Caki2 (cell line): ENCODE results near the gene ADAM10. TPM values are rescaled to one million over a fixed set of nuclear protein-coding genes. Genes with fewer than 3 reads are reported as not detected.

Experiments used
- DNase-seq: peaks from one replicate; pipeline ENCODE4 v3.0.0-alpha.2; 2015; ENCODE audit warnings: low read depth
- in situ Hi-C: cut with HindIII; loops from 2 replicates; pipeline ENCODE4 v1.10.0; 2016; ENCODE audit warnings: low sequenced_read_pairs, low pct_unique_long_range_greater_than_20kb, mixed read lengths
- total RNA-seq: library from RNA; depleted of rRNA; stranded (reverse); fragments of >200 nt; shearing (Covaris generic); gene quantifications from 2 replicates; pipeline ENCODE4 v1.2.3, GENCODE V29; 2014; ENCODE audit warnings: low replicate concordance

Gene ADAM10
- total RNA-seq, 1 experiment from 2014 or later, result 180 TPM

DNA sequence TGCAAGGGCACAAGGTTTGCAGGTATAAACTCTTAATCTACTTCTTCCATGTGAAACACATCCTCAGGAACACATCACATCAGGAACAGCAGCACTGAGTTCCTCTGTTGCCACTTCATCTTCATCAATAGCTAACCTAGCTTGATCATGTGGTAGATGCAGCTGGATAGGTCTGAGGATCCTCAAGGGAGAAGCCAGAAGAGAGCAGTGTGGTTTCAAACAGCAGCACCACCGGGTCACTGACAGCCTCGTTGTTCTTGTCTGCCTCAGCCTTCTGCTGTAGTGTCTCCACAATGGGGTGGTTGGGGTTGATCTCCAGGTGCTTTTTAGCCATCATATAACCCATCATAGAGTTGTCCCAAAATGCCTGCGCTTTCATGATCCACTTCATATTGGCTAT is 58.8 kb downstream of the ADAM10 start:
- in situ Hi-C loops, result no loop called here

DNA sequence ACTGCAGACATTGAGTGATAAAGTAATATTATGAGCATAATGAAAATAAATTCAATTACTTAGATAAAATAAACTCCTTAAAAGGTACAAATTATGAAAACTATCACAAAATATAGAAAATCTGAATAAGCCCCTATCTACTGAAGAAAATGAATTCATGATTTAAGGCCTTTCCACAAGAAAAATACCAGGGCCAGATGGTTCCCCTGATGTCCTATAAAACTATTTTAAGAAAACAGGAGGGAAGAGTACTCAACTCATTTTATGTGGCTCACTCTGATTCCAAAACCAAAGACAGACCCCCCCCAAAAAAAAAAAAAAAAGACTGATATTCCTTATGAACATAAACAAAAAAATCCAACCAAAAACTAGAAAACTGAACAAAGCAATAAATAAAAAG is 59.9 kb downstream of the ADAM10 start:
- in situ Hi-C loops, result no loop called here
- no peak for DNase-seq

More for the DNA sequence above, 58.8 kb downstream of the ADAM10 start:
- DNase-seq, result no peak

DNA sequence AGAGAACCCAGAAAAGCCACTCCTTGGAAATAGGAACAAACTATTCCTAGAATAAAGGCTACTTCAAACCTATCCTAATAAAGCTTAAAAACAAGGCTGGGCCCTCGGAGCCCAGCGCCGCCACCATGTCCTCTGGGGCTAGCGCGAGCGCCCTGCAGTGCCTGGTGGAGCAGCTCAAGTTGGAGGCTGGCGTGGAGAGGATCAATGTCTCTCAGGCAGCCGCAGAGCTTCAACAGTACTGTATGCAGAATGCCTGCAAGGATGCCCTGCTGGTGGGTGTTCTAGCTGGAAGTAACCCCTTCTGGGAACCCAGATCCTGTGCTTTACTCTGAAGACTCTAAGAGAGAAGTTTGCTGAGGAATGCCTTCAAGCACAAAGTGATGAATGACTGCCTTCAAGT is 63.2 kb downstream of the ADAM10 start:
- in situ Hi-C loops, result no loop called here
- DNase-seq, result no peak

DNA sequence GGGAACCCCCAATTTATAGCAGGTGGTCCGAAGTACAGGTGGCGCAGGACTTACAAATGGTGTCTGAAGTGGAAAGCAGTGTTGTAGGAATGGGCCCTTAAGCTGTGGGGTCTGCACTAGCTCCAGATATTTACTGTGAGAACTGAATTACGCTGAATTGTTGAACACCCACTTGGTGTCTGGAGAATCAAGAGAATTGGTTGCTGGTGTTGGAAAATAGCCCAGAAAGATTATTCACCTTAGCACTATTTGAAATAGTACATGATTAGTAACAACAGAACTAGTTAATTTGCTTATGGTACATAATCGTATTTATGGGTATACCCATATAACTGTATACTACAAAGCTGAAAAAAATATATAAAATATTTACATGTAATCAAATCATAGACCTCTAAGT is 64.8 kb downstream of the ADAM10 start:
- DNase-seq, result no peak
- in situ Hi-C loops, result no loop called here

DNA sequence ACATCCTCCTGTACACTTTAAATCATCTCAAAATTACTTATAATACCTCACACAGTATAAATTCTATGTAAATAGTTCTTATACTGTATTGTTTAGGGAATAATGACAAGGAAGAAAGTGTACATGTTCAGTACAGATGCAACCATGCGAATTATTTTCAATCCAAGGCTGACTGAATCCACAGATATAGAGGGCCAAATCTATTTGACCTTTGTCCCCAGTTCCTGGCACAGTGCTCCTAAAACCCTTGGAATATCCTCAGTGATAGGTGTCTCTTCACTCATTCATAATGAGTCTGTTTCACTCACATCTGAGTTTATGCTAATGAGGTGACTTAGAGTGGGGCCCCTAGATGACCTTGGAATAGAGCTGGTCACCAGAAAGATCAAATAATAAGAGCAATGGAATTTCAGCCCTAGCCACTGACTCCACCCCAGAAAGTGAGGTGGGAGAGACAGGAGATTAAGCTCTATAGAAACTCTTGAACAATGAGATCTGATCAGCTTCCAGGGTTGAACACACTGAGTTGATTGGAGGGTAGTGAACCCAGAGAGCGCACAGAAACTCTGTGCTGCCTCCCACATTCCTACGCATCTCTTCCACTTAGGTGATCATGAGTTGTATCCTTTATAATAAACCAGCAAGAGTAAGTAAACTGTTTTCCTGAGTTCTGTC is 65.3 kb downstream of the ADAM10 start:
- in situ Hi-C loops, result no loop called here
- no peak for DNase-seq

DNA sequence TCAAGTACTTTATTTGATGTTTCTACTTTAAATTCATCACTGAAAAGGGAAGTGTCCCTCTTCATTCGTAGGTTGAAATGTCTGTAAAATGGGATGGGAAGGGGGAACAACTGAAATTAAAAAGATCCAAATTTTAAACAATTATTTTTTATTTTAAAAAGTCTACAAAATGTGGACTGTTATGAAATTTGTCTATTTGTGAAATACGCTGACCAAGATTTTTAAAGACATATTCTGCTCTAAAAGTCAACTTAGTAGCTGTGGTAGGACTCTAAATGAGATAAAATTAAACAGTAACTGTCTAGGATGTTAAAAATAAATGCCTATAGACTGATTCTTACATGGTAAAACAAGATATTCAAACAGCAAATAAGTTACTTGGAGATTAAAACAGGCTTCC is 67.3 kb downstream of the ADAM10 start:
- no peak for DNase-seq
- in situ Hi-C loops, result no loop called here

DNA sequence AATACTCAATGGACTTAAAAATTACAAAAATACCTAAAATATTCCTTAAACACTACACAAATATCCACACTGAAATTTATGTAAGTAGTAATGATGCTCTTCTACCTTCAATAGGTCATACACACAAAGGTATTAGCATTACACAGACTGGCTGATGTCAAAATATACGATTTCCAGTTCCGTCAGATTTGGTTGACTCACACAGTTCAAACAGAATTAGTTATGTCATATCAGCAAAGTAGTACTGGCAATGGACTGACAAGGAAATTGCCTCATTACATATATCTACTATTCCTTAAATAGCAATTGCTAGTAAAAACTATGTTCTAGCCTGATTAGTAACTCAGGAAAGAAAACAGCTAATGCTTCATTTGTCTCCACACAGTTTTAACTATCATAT is 70.8 kb downstream of the ADAM10 start:
- DNase-seq, result no peak
- in situ Hi-C loops, result no loop called here

DNA sequence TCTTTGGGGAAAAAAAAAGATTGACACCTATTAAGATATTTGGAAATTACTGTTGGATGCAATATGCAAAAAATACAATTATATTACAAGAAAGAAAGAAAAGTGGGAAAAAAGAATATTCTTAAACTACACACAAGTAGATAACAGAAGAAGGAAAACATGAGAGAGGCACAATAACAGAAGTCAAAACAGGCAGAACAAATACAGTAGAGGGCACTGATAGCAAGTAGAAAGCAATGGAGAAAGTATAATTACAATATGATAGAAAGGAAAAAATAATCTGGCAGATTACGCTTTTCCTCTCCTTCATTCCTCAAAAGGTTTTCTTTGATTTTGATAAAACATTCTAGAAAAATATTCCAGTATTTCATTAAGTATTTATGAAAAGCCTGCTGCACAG is 72.1 kb downstream of the ADAM10 start:
- no peak for DNase-seq
- in situ Hi-C loops, result no loop called here

DNA sequence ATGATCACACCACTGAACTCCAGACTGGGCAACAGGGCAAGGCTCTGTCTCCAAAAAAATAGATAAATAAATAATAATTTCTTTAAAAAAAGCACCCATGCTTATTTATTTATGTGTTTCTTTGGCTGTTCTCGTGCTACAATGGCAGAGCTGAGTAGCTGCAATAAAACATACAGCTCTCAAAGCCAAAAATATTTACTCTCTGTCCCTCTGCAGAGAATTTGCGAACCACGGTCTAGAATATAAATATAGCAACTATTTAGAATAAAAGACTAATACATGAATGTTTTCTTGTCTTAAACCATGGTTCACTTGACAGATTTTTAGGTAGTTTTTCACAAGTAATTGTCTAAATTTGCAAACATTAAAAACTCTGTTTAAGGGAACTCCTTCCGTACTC is 72.7 kb downstream of the ADAM10 start:
- no peak for DNase-seq
- in situ Hi-C loops, result no loop called here

DNA sequence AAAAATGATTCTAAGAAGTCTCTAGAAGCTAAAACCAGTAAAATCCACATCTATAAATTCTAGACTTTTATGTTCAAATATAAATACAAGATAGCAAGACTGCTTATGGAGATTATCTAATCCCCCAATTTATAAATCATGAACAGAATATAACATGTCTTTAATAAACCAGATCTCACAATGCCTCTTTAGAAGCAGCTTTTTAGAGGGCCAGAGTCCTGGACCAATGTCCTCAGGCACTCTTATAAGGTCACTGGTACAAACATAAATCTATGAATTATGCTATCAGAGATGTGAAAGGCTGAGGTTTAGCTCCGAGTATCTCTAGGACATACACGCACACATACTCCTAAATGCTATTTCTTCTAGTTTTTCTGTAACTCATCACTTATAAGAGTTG is 78.3 kb downstream of the ADAM10 start:
- no peak for DNase-seq
- in situ Hi-C loops, result no loop called here

DNA sequence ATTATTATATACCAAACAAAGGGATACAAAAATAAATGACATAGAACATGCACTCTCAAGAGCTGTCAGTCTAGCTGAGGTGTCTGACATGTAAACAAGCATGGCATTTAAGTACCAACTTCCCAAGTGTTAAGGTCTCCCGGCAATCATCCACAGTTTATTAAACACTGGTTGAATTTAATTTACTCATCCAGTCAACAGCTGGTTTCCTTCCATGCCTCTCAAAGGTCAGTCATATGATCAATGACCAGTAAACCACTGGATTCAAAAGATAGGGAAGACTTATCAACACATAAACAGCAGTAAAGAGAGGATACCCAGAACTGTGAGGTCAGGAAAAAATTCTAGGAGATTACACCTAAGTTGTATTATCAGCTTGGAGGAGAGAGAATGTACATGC is 80.4 kb downstream of the ADAM10 start:
- in situ Hi-C loops, result no loop called here
- no peak for DNase-seq

DNA sequence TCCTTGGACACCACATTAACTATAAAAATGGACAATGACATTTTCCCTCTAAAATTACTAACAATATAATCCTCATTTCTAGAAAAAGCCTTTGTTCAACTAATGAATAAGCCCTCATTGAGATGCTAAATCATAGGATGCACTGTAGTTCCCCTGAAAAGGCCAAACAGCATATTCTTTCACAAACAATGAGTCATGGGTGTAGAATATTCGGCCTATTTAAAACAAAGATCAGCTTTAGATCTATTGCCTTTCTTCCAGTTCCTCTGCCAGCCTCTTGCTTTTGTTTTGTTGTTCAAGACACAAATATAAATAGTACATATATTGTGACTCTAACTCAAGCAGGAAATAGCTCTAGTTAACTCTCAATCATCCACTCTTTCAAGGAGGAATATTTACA is 82.5 kb downstream of the ADAM10 start:
- no peak for DNase-seq
- in situ Hi-C loops, result no loop called here

DNA sequence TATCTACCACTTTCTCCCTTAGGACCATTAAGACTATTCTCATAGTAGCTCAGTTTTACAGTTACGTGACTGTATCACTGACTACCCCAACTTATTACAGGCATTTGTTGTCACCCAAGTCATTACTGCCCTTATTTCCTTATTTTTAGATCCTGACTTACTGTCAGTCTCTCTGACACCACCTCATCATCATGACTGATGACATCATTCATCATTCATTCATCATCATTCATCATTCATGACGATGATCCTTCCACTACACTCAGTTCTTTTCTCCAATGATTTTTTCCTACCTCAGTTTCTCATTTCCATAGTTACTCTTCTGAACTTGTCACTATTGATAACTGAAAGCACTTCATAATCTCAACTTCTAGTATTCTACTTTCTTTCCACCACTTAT is 83.8 kb downstream of the ADAM10 start:
- no peak for DNase-seq
- in situ Hi-C loops, result no loop called here

DNA sequence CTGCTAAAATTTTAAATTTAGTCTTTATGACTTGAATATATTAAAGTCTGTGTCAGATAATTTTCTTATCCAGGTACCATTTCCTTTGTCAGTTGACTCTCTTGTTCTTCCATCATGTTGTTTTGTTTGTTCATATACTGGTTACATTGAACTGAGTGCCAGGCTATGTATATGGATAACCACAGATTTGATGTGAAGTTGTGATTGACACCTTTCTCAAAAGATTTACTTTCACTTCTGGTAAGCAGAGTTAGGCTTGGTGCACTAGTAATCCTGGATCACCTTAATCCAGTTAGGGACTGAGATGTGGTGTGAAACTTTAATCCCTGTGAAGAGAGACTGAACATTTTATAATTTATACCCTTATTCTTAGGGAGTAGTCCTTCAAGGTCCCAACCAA is 99.4 kb downstream of the ADAM10 start:
- in situ Hi-C loops, result no loop called here
- DNase-seq, result no peak

DNA sequence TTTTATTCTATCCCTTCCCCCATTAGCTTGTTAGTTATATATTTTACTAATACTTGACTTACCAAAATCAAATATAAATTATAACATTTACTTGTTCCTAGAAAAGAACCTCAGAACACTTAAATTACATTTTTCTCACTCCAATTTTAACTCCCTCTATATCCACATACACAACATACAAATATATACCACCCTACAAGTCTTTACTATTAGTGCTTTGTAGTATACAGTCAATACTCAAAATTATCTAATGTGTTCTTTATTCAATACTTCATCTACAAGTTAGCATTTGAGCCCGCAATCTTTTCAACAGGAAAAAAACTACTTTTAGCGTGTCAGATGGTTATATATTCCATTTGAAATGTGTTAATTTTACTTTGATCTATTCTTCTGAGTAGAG is 100.3 kb downstream of the ADAM10 start:
- DNase-seq, result no peak
- in situ Hi-C loops, result no loop called here

DNA sequence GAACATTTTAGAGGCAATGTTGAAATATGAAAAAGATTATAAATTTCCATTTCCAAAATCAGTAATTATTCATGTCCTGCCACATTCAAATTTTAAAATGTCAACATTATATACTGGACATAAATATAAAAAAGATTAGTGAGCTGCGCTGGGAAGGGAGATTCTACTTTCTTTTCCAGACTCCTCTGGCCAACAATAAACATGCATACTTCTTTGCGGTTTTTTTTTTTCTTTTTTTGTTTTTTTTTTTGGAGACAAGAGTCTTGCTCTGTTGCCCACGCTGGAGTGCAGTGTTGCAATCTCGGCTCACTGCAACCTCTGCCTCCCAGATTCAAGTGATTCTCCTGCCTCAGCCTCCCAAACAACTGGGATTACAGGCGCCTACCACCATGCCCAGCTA is 105.5 kb downstream of the ADAM10 start:
- in situ Hi-C loops, result no loop called here
- DNase-seq, result no peak

DNA sequence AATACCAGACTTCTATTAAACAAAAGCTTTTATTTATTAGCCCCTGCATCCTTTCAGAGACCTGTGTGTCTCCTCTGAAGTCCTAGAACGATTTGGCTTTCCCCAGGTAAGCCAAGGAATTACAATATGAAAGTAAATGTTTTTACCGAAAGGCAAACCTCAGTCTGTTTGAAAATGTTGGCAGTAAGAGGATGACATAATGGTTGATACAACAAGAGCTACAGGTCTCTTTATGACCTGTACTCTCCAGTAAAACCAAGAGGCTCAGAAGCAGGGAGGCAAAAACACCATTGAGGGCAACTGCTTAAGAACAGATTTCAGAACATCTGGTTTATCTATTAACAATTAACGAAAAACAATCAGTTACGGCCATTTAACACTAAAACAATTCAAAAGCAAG is 107.8 kb downstream of the ADAM10 start:
- no peak for DNase-seq
- in situ Hi-C loops, result no loop called here

DNA sequence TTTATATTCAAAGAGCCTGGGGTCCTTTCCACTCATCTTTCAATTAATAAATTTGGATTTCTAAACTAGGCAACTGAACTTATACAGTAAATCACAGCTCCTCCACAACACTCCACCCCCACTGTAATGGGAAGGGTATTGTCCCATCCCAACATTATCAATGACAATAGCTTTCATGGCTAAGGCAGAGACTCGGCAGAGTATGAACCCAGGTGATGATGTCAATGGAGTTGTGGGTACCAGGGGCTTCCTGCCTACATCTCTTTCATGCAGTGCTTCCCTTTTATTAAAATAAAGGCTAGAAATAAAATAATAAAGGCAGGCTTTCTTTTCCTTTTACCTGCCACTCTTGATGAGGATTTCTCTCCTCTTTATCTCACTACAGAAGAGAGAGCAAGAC is 109.5 kb downstream of the ADAM10 start:
- in situ Hi-C loops, result no loop called here

DNA sequence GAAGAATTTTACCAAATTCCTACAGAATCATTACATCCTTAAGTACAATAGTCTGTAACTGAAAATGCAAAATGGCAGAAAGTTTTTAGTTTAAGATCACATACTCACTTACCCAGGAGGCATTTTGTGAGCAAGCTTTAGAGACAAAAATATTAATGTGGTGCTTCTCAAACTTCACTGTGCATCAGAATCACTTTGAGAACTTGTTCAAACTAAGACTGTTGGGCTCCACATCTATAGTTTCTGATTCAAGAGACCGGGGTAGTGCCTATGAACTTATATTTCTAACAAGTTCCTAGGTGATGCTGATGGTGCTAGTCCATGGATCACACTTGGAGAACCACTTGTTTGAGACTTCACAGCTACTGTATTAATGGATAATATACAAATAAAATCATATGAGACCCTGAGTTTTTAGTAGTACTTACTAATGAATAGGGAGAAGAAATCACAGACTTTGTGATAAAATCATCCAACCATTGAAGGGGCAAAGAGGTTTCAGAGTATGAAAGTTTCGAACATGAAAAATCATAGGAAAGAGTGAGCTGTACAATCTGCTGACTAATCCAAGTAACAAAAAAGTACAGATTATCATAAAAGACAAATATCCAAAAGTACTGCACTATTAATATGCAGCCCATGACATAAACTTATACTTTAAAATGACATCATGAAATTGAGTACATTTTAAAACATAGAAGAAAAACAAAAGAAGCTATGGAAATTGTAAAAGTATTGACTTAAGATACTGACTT is 110.3 kb downstream of the ADAM10 start:
- no peak for DNase-seq
- in situ Hi-C loops, result no loop called here

More for the DNA sequence above, 109.5 kb downstream of the ADAM10 start:
- no peak for DNase-seq

DNA sequence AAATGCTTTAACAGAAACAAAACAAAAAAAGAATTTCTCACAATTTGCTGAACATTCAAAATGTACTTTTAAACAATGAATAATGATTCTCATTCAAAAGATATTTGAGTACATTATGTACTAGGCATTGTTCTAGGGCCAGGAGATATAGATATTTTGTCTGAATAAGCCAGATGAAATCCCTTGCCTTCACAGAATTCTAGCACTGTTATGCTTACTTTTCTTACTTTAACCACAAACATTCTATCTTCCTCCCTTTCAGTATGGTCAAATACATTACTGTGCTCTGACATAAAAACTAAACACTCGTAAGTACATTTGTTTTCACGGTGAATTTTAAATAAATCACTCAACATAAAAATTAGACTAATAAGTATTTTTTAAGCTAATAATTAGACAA is 116.7 kb downstream of the ADAM10 start:
- in situ Hi-C loops, result no loop called here
- DNase-seq, result no peak
